Cerebellar cortex (tissue), 1 donor: ENCODE data around the gene PMAIP1.
"Not testable (repeated sequence)": the region's sequence is repeated elsewhere in the genome, so short reads cannot be mapped to it uniquely, and the experiment has no call there.

Experiments used
- DNase-seq: peaks from one replicate; pipeline ENCODE4 v3.0.0-alpha.2; 2015; ENCODE audit warnings: low spot score

PMAIP1 gene

GRCh38 chr18:59899298-59900221 lies at the start of gene PMAIP1:
Gene PMAIP1 (plus strand): TSS chr18:59899996. CDS start chr18:59900178, 182 bp downstream.
- DNase-seq = no peak

GRCh38 chr18:59851784-59852399 lies 47.9 kb upstream of the PMAIP1 start:
- DNase-seq = no peak

- DNase-seq = no peak
Observed at GRCh38 chr18:59852548-59852947, 47.2 kb upstream of the PMAIP1 start.

GRCh38 chr18:59853380-59853779 lies 46.4 kb upstream of the PMAIP1 start:
- DNase-seq = no peak

- DNase-seq = not testable (repeated sequence)
Observed at GRCh38 chr18:59853988-59854387, 45.8 kb upstream of the PMAIP1 start.

GRCh38 chr18:59861009-59861408 lies 38.8 kb upstream of the PMAIP1 start:
- no peak for DNase-seq

- no peak for DNase-seq
Observed at GRCh38 chr18:59861963-59862819, 37.6 kb upstream of the PMAIP1 start.

- DNase-seq = no peak
Observed at GRCh38 chr18:59865241-59865986, 34.4 kb upstream of the PMAIP1 start.

- no peak for DNase-seq
Observed at GRCh38 chr18:59866551-59867269, 33.1 kb upstream of the PMAIP1 start.

- no peak for DNase-seq
Observed at GRCh38 chr18:59867337-59868104, 32.3 kb upstream of the PMAIP1 start.

- no peak for DNase-seq
Observed at GRCh38 chr18:59870623-59871130, 29.1 kb upstream of the PMAIP1 start.

GRCh38 chr18:59871711-59872362 lies 28.0 kb upstream of the PMAIP1 start:
- DNase-seq = no peak

GRCh38 chr18:59873641-59874040 lies 26.2 kb upstream of the PMAIP1 start:
- DNase-seq = no peak

GRCh38 chr18:59874166-59874565 lies 25.6 kb upstream of the PMAIP1 start:
- DNase-seq = no peak

GRCh38 chr18:59876310-59876626 lies 23.5 kb upstream of the PMAIP1 start:
- DNase-seq = no peak

GRCh38 chr18:59877361-59877760 lies 22.4 kb upstream of the PMAIP1 start:
- DNase-seq = no peak

GRCh38 chr18:59878644-59879043 lies 21.2 kb upstream of the PMAIP1 start:
- no peak for DNase-seq

GRCh38 chr18:59881728-59882656 lies 17.8 kb upstream of the PMAIP1 start:
- no peak for DNase-seq
